OCI-LY1 (cell line): ENCODE results near the gene DDX10.
A peak's percentile ranks its signal among the peaks of the same experiment; 100 is the strongest.

Source experiments
- H2AFZ ChIP-seq: fragments of 200-600 bp; sonication (generic), shearing (Covaris generic); 2 replicates; pipeline ENCODE4 v1.6.0; 2014; ENCODE audit warnings: antibody characterized with exemption, mild to moderate bottlenecking, low read length
- H3F3A ChIP-seq: fragments of 200-600 bp; sonication (generic), shearing (Covaris generic); 2 replicates; pipeline ENCODE4 v1.6.0; 2014; ENCODE audit warnings: mild to moderate bottlenecking, antibody characterized with exemption, low read length, moderate library complexity; ENCODE audit not compliant: insufficient read depth
- H3K27ac ChIP-seq: fragments of 200-600 bp; sonication (generic); 2 replicates; pipeline ENCODE4 v1.5.1; 2014; ENCODE audit warnings: low read length, mixed run types, mild to moderate bottlenecking, low read depth; ENCODE audit not compliant: poor library complexity, severe bottlenecking
- H3K27me3 ChIP-seq: fragments of 200-600 bp; sonication (generic); 2 replicates; pipeline ENCODE4 v1.6.0; 2014; ENCODE audit warnings: antibody characterized with exemption, mild to moderate bottlenecking, low read length, moderate library complexity; ENCODE audit not compliant: insufficient read depth
- H3K36me3 ChIP-seq: fragments of 200-600 bp; sonication (generic); 2 replicates; pipeline ENCODE4 v1.6.1; 2014; ENCODE audit warnings: mild to moderate bottlenecking, antibody characterized with exemption, low read length, moderate library complexity, mixed read lengths; ENCODE audit not compliant: insufficient read depth
- H3K4me1 ChIP-seq: fragments of 200-600 bp; sonication (generic); 2 replicates; pipeline ENCODE4 v1.5.1; 2014; ENCODE audit warnings: mild to moderate bottlenecking, low read length, moderate library complexity; ENCODE audit not compliant: insufficient read depth, severe bottlenecking
- H3K4me2 ChIP-seq: fragments of 200-600 bp; sonication (generic), shearing (Covaris generic); 2 replicates; pipeline ENCODE4 v1.6.1; 2014; ENCODE audit warnings: low read length
- H3K4me3 ChIP-seq: fragments of 200-600 bp; sonication (generic); 2 replicates; pipeline ENCODE4 v1.5.1; 2014; ENCODE audit warnings: low read length, low read depth, mild to moderate bottlenecking, mixed read lengths; ENCODE audit not compliant: poor library complexity, severe bottlenecking
- H3K79me2 ChIP-seq: fragments of 200-600 bp; shearing (Covaris generic); 2 replicates; pipeline ENCODE4 v1.6.1; 2016; ENCODE audit warnings: mixed run types, low read length, mixed read lengths; ENCODE audit not compliant: insufficient read depth
- H3K9ac ChIP-seq: fragments of 200-600 bp; sonication (generic), shearing (Covaris generic); 2 replicates; pipeline ENCODE4 v1.6.1; 2014; ENCODE audit warnings: mild to moderate bottlenecking, low read length, mixed read lengths
- H3K9me2 ChIP-seq: fragments of 200-600 bp; sonication (generic), shearing (Covaris generic); 2 replicates; pipeline ENCODE4 v1.6.1; 2014; ENCODE audit warnings: low read depth, mild to moderate bottlenecking, low read length, mixed read lengths
- H3K9me3 ChIP-seq: fragments of 200-600 bp; shearing (Covaris generic); 2 replicates; pipeline ENCODE4 v1.6.1; 2014; ENCODE audit warnings: low read length, mixed read lengths
- H4K20me1 ChIP-seq: fragments of 200-600 bp; sonication (generic), shearing (Covaris generic); 2 replicates; pipeline ENCODE4 v1.6.0; 2016; ENCODE audit warnings: mild to moderate bottlenecking, low read length; ENCODE audit not compliant: insufficient read depth
- EZH2 ChIP-seq: fragments of 200-600 bp; sonication (generic), shearing (Covaris generic); IDR thresholded peaks from 2 replicates; pipeline ENCODE4 v1.8.0; 2017; ENCODE audit warnings: borderline replicate concordance, mixed run types, mild to moderate bottlenecking, antibody characterized with exemption, low read length, moderate library complexity, mixed read lengths
- TF ChIP-seq, protein P1 (sequence below): fragments of 200-600 bp; sonication (generic), shearing (Covaris generic); IDR thresholded peaks from 2 replicates; pipeline ENCODE4 v1.5.1; 2017; ENCODE audit warnings: mild to moderate bottlenecking, antibody characterized with exemption, low read length, moderate library complexity, mixed read lengths

Gene DDX10

GRCh38 chr11:108729227-108729871, 64.5 kb downstream of the DDX10 start:
- no peaks in the 10 kb centered on the region; the same call in 1 of the 2 replicates for H4K20me1 ChIP-seq
- H3K4me2 ChIP-seq = no peak overlapping the region
- H3K9ac ChIP-seq = no peak overlapping the region
- peaks cover 5% of the 10 kb centered on the region; the same call in 1 of the 2 replicates for H3K9me3 ChIP-seq
- peaks cover 18% of the 10 kb centered on the region for H3K4me1 ChIP-seq
- H3K27ac ChIP-seq = no peak overlapping the region
- peaks cover 44% of the 10 kb centered on the region for H3K36me3 ChIP-seq
- H2AFZ ChIP-seq = no peak overlapping the region
- peaks cover 35% of the 10 kb centered on the region for H3K79me2 ChIP-seq
- no peaks in the 10 kb centered on the region for H3F3A ChIP-seq
- no peaks in the 10 kb centered on the region for H3K9me2 ChIP-seq
- no peak overlapping the region for H3K4me3 ChIP-seq
- TF ChIP-seq, protein P1, sequence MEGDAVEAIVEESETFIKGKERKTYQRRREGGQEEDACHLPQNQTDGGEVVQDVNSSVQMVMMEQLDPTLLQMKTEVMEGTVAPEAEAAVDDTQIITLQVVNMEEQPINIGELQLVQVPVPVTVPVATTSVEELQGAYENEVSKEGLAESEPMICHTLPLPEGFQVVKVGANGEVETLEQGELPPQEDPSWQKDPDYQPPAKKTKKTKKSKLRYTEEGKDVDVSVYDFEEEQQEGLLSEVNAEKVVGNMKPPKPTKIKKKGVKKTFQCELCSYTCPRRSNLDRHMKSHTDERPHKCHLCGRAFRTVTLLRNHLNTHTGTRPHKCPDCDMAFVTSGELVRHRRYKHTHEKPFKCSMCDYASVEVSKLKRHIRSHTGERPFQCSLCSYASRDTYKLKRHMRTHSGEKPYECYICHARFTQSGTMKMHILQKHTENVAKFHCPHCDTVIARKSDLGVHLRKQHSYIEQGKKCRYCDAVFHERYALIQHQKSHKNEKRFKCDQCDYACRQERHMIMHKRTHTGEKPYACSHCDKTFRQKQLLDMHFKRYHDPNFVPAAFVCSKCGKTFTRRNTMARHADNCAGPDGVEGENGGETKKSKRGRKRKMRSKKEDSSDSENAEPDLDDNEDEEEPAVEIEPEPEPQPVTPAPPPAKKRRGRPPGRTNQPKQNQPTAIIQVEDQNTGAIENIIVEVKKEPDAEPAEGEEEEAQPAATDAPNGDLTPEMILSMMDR = no peak
- no peak for TF ChIP-seq EZH2
- no peaks in the 10 kb centered on the region for H3K27me3 ChIP-seq

DNA sequence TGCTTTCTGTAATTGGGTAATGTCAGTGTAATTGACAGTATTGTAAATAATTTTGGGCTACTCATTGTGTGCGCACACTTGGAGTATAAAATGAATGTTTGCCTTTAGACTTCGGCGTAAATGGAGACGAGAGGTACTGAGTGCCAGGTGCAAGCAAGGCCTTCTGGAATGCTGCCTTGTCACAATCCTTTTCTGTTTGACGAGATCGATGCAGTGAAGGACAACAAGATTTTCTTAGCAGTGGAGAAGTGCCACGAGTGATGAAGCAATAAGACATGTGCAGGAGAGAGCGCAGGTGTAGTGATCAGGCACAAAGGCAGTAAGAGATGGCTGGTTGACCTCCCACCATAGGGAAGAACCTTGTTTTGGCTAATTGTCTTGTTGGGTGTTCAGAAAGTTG, 67.5 kb downstream of the DDX10 start:
- peaks cover 35% of the 10 kb centered on the region for H3K36me3 ChIP-seq
- peaks cover 22% of the 10 kb centered on the region for H3K4me1 ChIP-seq
- H3K27me3 ChIP-seq = no peaks in the 10 kb centered on the region
- H3K79me2 ChIP-seq = peaks cover 23% of the 10 kb centered on the region
- no peaks in the 10 kb centered on the region; the same call in 1 of the 2 replicates for H4K20me1 ChIP-seq
- H3K4me3 ChIP-seq = no peak overlapping the region
- H3K9ac ChIP-seq = no peak overlapping the region
- no peak overlapping the region for H3K4me2 ChIP-seq
- H3K9me2 ChIP-seq = no peaks in the 10 kb centered on the region
- TF ChIP-seq EZH2 = no peak
- TF ChIP-seq, protein P1 = no peak
- no peaks in the 10 kb centered on the region for H3F3A ChIP-seq
- no peak overlapping the region for H2AFZ ChIP-seq
- H3K27ac ChIP-seq = no peak overlapping the region
- H3K9me3 ChIP-seq = no peaks in the 10 kb centered on the region

GRCh38 chr11:108733479-108734116, 68.7 kb downstream of the DDX10 start:
- H3K9me2 ChIP-seq = no peaks in the 10 kb centered on the region
- H3K79me2 ChIP-seq = peaks cover 20% of the 10 kb centered on the region; the same call in 1 of the 2 replicates
- TF ChIP-seq, protein P1 = no peak
- TF ChIP-seq EZH2 = no peak
- no peaks in the 10 kb centered on the region for H3F3A ChIP-seq
- no peak overlapping the region for H3K4me3 ChIP-seq
- peak overlapping the region; percentile 1; the same call in 1 of the 2 replicates for H3K4me2 ChIP-seq
- H3K9ac ChIP-seq = no peak overlapping the region
- H3K27me3 ChIP-seq = no peaks in the 10 kb centered on the region
- H3K36me3 ChIP-seq = peaks cover 39% of the 10 kb centered on the region
- H3K9me3 ChIP-seq = no peaks in the 10 kb centered on the region
- peak overlapping the region; percentile 9 for H3K27ac ChIP-seq
- H3K4me1 ChIP-seq = peaks cover 22% of the 10 kb centered on the region
- no peaks in the 10 kb centered on the region for H4K20me1 ChIP-seq
- no peak overlapping the region for H2AFZ ChIP-seq
